ENCODE results near the gene OR8S1.

DNA sequence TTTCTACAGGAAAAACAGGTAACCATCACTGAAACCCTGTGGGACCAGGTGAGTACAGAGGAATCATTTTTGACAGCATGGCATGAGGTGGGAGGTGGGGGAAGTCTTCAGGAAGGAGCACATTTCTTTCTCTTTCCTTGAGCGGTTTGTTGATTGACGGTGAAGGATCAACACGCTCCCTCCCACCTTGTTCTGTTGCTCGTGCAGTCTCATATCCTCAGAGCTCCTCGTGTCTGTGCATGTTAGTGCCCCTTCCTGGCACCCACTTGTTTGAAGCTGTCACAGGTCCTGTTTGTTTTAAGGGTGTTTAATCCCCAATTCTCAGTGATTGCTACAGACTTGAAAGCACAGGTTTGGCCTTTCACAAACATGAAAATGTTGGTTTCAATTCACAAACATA is 38.8 kb upstream of the OR8S1 start:
- no peak for TF ChIP-seq EGR1 (IDR thresholded peaks at IDR 0.05; ENCODE audit: borderline replicate concordance, low read depth, low read length)
- TF ChIP-seq POLR2AphosphoS5 (IDR thresholded peaks at IDR 0.05; ENCODE audit: low read depth, low read length), result no peak
- TF ChIP-seq POLR2A (IDR thresholded peaks at IDR 0.05; ENCODE audit: control extremely low read depth in 1 of 2, low read depth in 2 of 2, low read length in 2 of 2), result no peak
- no peak for TF ChIP-seq EZH2 (IDR thresholded peaks at IDR 0.05; ENCODE audit: low read depth, low read length, severe bottlenecking)
- TF ChIP-seq, protein P1, sequence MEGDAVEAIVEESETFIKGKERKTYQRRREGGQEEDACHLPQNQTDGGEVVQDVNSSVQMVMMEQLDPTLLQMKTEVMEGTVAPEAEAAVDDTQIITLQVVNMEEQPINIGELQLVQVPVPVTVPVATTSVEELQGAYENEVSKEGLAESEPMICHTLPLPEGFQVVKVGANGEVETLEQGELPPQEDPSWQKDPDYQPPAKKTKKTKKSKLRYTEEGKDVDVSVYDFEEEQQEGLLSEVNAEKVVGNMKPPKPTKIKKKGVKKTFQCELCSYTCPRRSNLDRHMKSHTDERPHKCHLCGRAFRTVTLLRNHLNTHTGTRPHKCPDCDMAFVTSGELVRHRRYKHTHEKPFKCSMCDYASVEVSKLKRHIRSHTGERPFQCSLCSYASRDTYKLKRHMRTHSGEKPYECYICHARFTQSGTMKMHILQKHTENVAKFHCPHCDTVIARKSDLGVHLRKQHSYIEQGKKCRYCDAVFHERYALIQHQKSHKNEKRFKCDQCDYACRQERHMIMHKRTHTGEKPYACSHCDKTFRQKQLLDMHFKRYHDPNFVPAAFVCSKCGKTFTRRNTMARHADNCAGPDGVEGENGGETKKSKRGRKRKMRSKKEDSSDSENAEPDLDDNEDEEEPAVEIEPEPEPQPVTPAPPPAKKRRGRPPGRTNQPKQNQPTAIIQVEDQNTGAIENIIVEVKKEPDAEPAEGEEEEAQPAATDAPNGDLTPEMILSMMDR (IDR thresholded peaks at IDR 0.05; ENCODE audit: control extremely low read depth in 1 of 3, insufficient read depth in 1 of 3, low read depth in 1 of 3, low read length in 3 of 3), result no peak
- no peak for TF ChIP-seq SUZ12 (IDR thresholded peaks at IDR 0.05; ENCODE audit: low read length)

All from H1 (cell line).